ENCODE results near the gene PTX4.

The PTX4 gene

GRCh38 chr16:1455190-1456171, 33.3 kb downstream of the PTX4 start:
- Histone ChIP-seq H3K36me3 (ENCODE audit: control insufficient read depth in 2 of 2, insufficient read depth in 2 of 2, low read length in 2 of 2) (peaks cover 33 to 48% of the 10 kb centered on the region in 2 donors), H3K4me3 (ENCODE audit: low read length in 2 of 2) (no peak overlapping the region), H3K27ac (ENCODE audit: low read length) (no peak overlapping the region), H3K9me3 (ENCODE audit: control insufficient read depth in 2 of 2, low read length in 2 of 2) (no peaks in the 10 kb centered on the region), H3K27me3 (ENCODE audit: control insufficient read depth in 1 of 2, insufficient read depth in 2 of 2, low read length in 2 of 2) (no peaks in the 10 kb centered on the region), H3K4me1 (ENCODE audit: control insufficient read depth, insufficient read depth, low read length) (no peaks in the 10 kb centered on the region), H3K9ac (ENCODE audit: low read length in 2 of 2) (no peak overlapping the region)

- no peaks in the 10 kb centered on the region for H3K4me1 ChIP-seq (ENCODE audit: control insufficient read depth, insufficient read depth, low read length)
- H3K36me3 ChIP-seq (ENCODE audit: control insufficient read depth in 2 of 2, insufficient read depth in 2 of 2, low read length in 2 of 2): peaks cover 34 to 45% of the 10 kb centered on the region in 2 donors
- no peaks in the 10 kb centered on the region for H3K9me3 ChIP-seq (ENCODE audit: control insufficient read depth in 2 of 2, low read length in 2 of 2)
- H3K4me3 ChIP-seq (ENCODE audit: low read length in 2 of 2): no peak overlapping the region
- H3K9ac ChIP-seq (ENCODE audit: low read length in 2 of 2): no peak overlapping the region
- H3K27ac ChIP-seq (ENCODE audit: low read length): no peak overlapping the region
- H3K27me3 ChIP-seq (ENCODE audit: control insufficient read depth in 1 of 2, insufficient read depth in 2 of 2, low read length in 2 of 2): no peaks in the 10 kb centered on the region
These were observed 34.2 kb downstream of the PTX4 start for GRCh38 chr16:1454561-1454960.

- Histone ChIP-seq H3K27me3 (ENCODE audit: control insufficient read depth in 1 of 2, insufficient read depth in 2 of 2, low read length in 2 of 2) (no peaks in the 10 kb centered on the region), H3K36me3 (ENCODE audit: control insufficient read depth in 2 of 2, insufficient read depth in 2 of 2, low read length in 2 of 2) (peaks cover 33 to 41% of the 10 kb centered on the region in 2 donors), H3K9ac (ENCODE audit: low read length in 2 of 2) (no peak overlapping the region), H3K4me3 (ENCODE audit: low read length in 2 of 2) (no peak overlapping the region), H3K4me1 (ENCODE audit: control insufficient read depth, insufficient read depth, low read length) (no peaks in the 10 kb centered on the region), H3K27ac (ENCODE audit: low read length) (no peak overlapping the region), H3K9me3 (ENCODE audit: control insufficient read depth in 2 of 2, low read length in 2 of 2) (no peaks in the 10 kb centered on the region)
These were observed 35.4 kb downstream of the PTX4 start for GRCh38 chr16:1453316-1453715.

DNA sequence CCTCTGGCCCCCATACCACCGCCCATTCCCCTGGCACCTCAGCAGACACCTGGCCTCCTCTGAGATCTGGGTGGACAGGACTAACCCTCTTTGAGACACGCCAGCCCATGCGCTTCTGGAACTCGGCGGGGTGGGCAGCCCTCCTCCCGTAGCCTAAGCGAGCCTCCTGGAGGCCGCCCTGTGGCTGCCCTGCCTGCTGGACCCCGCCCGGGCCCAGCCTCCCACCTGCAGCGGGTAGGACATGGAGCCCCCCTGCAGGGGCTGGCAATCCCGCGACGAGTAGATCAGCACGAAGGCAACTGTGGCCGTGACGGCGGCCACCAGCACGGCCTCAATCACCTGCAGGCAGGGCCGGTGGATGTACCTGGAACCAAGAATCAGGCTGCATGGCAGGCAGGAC, 36.2 kb downstream of the PTX4 start:
- H3K27ac ChIP-seq (ENCODE audit: low read length): no peak overlapping the region
- no peak overlapping the region for H3K9ac ChIP-seq (ENCODE audit: low read length in 2 of 2)
- no peaks in the 10 kb centered on the region for H3K27me3 ChIP-seq (ENCODE audit: control insufficient read depth in 1 of 2, insufficient read depth in 2 of 2, low read length in 2 of 2)
- H3K36me3 ChIP-seq (ENCODE audit: control insufficient read depth in 2 of 2, insufficient read depth in 2 of 2, low read length in 2 of 2): peaks cover 28 to 41% of the 10 kb centered on the region in 2 donors
- no peaks in the 10 kb centered on the region for H3K4me1 ChIP-seq (ENCODE audit: control insufficient read depth, insufficient read depth, low read length)
- H3K9me3 ChIP-seq (ENCODE audit: control insufficient read depth in 2 of 2, low read length in 2 of 2): no peaks in the 10 kb centered on the region
- H3K4me3 ChIP-seq (ENCODE audit: low read length in 2 of 2): no peak overlapping the region

DNA sequence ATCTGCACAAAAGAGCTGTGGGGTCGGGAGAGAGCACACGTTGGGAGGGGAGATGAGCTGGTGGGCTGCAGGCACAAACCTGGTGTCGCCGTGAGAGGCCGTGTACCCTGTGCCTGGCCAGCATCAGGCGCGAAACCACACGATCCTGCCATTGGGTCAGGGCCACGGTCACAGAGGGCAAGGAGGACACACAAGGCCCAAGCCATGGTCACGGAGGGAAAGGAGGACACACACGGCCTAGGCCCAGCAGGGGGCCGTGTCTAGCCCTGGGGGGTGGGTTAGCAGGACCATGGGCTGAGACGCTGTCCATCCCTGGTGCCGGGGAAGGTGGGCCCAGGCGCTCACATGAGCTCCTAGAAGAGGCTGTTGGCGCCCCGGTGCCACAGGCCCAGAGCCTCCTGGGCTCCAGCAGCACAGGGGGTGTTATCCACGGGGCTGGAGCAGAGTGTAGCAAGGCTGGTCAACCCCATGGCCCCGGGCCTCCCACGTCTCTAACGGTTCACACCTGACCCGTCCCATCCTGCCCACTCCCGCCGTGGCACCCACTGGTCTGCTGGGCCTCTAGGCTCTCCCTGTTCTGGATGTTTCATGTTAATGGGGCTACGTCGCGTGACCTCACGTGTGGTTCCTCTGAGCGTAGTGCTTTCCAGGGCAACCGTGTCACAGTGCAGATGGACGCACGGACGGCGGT, 36.9 kb downstream of the PTX4 start:
- no peak overlapping the region for H3K27ac ChIP-seq (ENCODE audit: low read length)
- H3K9me3 ChIP-seq (ENCODE audit: control insufficient read depth in 2 of 2, low read length in 2 of 2): no peaks in the 10 kb centered on the region
- peaks cover 22 to 39% of the 10 kb centered on the region in 2 donors for H3K36me3 ChIP-seq (ENCODE audit: control insufficient read depth in 2 of 2, insufficient read depth in 2 of 2, low read length in 2 of 2)
- H3K9ac ChIP-seq (ENCODE audit: low read length in 2 of 2): no peak overlapping the region
- H3K4me3 ChIP-seq (ENCODE audit: low read length in 2 of 2): no peak overlapping the region
- no peaks in the 10 kb centered on the region for H3K4me1 ChIP-seq (ENCODE audit: control insufficient read depth, insufficient read depth, low read length)
- no peaks in the 10 kb centered on the region for H3K27me3 ChIP-seq (ENCODE audit: control insufficient read depth in 1 of 2, insufficient read depth in 2 of 2, low read length in 2 of 2)

GRCh38 chr16:1450841-1451240, 37.9 kb downstream of the PTX4 start:
- no peaks in the 10 kb centered on the region for H3K27me3 ChIP-seq (ENCODE audit: control insufficient read depth in 1 of 2, insufficient read depth in 2 of 2, low read length in 2 of 2)
- H3K4me3 ChIP-seq (ENCODE audit: low read length in 2 of 2): no peak overlapping the region
- no peaks in the 10 kb centered on the region for H3K4me1 ChIP-seq (ENCODE audit: control insufficient read depth, insufficient read depth, low read length)
- H3K9ac ChIP-seq (ENCODE audit: low read length in 2 of 2): no peak overlapping the region
- H3K36me3 ChIP-seq (ENCODE audit: control insufficient read depth in 2 of 2, insufficient read depth in 2 of 2, low read length in 2 of 2): peaks cover 16 to 37% of the 10 kb centered on the region in 2 donors
- no peak overlapping the region for H3K27ac ChIP-seq (ENCODE audit: low read length)
- H3K9me3 ChIP-seq (ENCODE audit: control insufficient read depth in 2 of 2, low read length in 2 of 2): no peaks in the 10 kb centered on the region

GRCh38 chr16:1450218-1450617, 38.5 kb downstream of the PTX4 start:
- H3K4me1 ChIP-seq (ENCODE audit: control insufficient read depth, insufficient read depth, low read length): no peaks in the 10 kb centered on the region
- H3K36me3 ChIP-seq (ENCODE audit: control insufficient read depth in 2 of 2, insufficient read depth in 2 of 2, low read length in 2 of 2): peaks cover 16 to 38% of the 10 kb centered on the region in 2 donors
- H3K27ac ChIP-seq (ENCODE audit: low read length): no peak overlapping the region
- no peaks in the 10 kb centered on the region for H3K27me3 ChIP-seq (ENCODE audit: control insufficient read depth in 1 of 2, insufficient read depth in 2 of 2, low read length in 2 of 2)
- H3K4me3 ChIP-seq (ENCODE audit: low read length in 2 of 2): no peak overlapping the region
- H3K9ac ChIP-seq (ENCODE audit: low read length in 2 of 2): no peak overlapping the region
- H3K9me3 ChIP-seq (ENCODE audit: control insufficient read depth in 2 of 2, low read length in 2 of 2): no peaks in the 10 kb centered on the region

DNA sequence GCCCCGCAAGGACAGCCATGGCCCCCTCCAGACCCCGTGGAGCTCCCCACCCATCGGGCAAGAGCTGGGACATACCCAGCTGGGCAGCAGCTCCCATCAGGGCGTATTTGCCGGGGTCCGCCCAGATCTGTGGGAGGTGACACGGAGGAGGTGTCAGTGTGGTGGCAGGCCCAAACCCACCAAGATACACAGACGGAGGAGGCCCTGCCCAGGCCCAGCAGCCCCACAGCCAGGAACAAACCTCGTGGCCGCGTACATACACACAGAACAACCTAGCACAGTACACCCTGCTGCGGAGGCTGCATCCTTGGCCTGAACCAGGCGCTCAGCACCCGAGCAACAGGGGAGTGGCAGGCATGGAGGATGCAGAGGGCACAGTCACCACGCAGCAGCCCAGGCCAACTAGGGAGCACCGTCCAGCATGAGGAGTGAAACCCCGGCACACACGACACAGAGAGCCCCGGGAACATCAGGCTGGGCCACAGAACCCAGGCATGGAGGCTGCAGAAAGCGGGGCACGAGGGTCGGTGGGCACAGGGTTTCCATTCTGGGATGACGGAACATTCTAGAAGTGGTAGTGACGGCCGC, 39.4 kb downstream of the PTX4 start:
- Histone ChIP-seq H3K9ac (ENCODE audit: low read length in 2 of 2) (no peak overlapping the region), H3K9me3 (ENCODE audit: control insufficient read depth in 2 of 2, low read length in 2 of 2) (no peaks in the 10 kb centered on the region), H3K4me1 (ENCODE audit: control insufficient read depth, insufficient read depth, low read length) (no peaks in the 10 kb centered on the region), H3K4me3 (ENCODE audit: low read length in 2 of 2) (no peak overlapping the region), H3K27me3 (ENCODE audit: control insufficient read depth in 1 of 2, insufficient read depth in 2 of 2, low read length in 2 of 2) (no peaks in the 10 kb centered on the region), H3K36me3 (ENCODE audit: control insufficient read depth in 2 of 2, insufficient read depth in 2 of 2, low read length in 2 of 2) (peaks cover 16 to 32% of the 10 kb centered on the region in 2 donors), H3K27ac (ENCODE audit: low read length) (no peak overlapping the region)

GRCh38 chr16:1448536-1449116, 40.1 kb downstream of the PTX4 start:
- Histone ChIP-seq H3K9ac (ENCODE audit: low read length in 2 of 2) (no peak overlapping the region), H3K4me3 (ENCODE audit: low read length in 2 of 2) (no peak overlapping the region), H3K27me3 (ENCODE audit: control insufficient read depth in 1 of 2, insufficient read depth in 2 of 2, low read length in 2 of 2) (no peaks in the 10 kb centered on the region), H3K36me3 (ENCODE audit: control insufficient read depth in 2 of 2, insufficient read depth in 2 of 2, low read length in 2 of 2) (peaks cover 13 to 31% of the 10 kb centered on the region in 2 donors), H3K27ac (ENCODE audit: low read length) (no peak overlapping the region), H3K9me3 (ENCODE audit: control insufficient read depth in 2 of 2, low read length in 2 of 2) (no peaks in the 10 kb centered on the region), H3K4me1 (ENCODE audit: control insufficient read depth, insufficient read depth, low read length) (no peaks in the 10 kb centered on the region)

- Histone ChIP-seq H3K4me1 (ENCODE audit: control insufficient read depth, insufficient read depth, low read length) (no peaks in the 10 kb centered on the region), H3K36me3 (ENCODE audit: control insufficient read depth in 2 of 2, insufficient read depth in 2 of 2, low read length in 2 of 2) (peaks cover 11 to 29% of the 10 kb centered on the region in 2 donors), H3K4me3 (ENCODE audit: low read length in 2 of 2) (no peak overlapping the region), H3K27me3 (ENCODE audit: control insufficient read depth in 1 of 2, insufficient read depth in 2 of 2, low read length in 2 of 2) (no peaks in the 10 kb centered on the region), H3K9ac (ENCODE audit: low read length in 2 of 2) (no peak overlapping the region), H3K9me3 (ENCODE audit: control insufficient read depth in 2 of 2, low read length in 2 of 2) (no peaks in the 10 kb centered on the region), H3K27ac (ENCODE audit: low read length) (no peak overlapping the region)
These were observed 40.8 kb downstream of the PTX4 start for GRCh38 chr16:1447965-1448364.
